ENCODE data around the gene VPS18. TPM values are rescaled to one million over a fixed set of nuclear protein-coding genes. Genes with fewer than 3 reads are reported as not detected.

VPS18 gene
- polyA plus RNA-seq, 1 donor from 2014 or later, result 13.8 TPM

GRCh38 chr15:40911141-40911540 is 16.9 kb downstream of the VPS18 start:
- Histone ChIP-seq H4K20me1 (ENCODE audit: insufficient read depth) (no peaks in the 10 kb centered on the region), H3K36me3 (ENCODE audit: insufficient read depth, low read length) (no peaks in the 10 kb centered on the region), H3F3A (ENCODE audit: insufficient read depth, low read length, poor library complexity, severe bottlenecking) (no peaks in the 10 kb centered on the region), H2AFZ (ENCODE audit: low read depth, low read length) (no peak overlapping the region), H3K9ac (ENCODE audit: low read length) (no peak overlapping the region), H3K27ac (ENCODE audit: low read length) (no peak overlapping the region), H3K4me3 (ENCODE audit: low read length) (no peak overlapping the region), H3K79me2 (replicated peaks; ENCODE audit: insufficient read depth, low read length) (no peaks in the 10 kb centered on the region), H3K9me2 (ENCODE audit: insufficient read depth, low read length) (no peaks in the 10 kb centered on the region), H3K4me2 (ENCODE audit: low read length) (no peak overlapping the region), H3K27me3 (ENCODE audit: insufficient read depth, low read depth, low read length) (no peaks in the 10 kb centered on the region), H3K9me3 (ENCODE audit: low read length) (no peaks in the 10 kb centered on the region)
- TF ChIP-seq RAD21 (conservative IDR thresholded peaks at IDR 0.05) (no peak), POLR2AphosphoS5 (IDR thresholded peaks at IDR 0.05) (no peak), EZH2 (IDR thresholded peaks at IDR 0.05; ENCODE audit: borderline replicate concordance, insufficient read depth, low read length, poor library complexity, severe bottlenecking) (no peak), EP300 (conservative IDR thresholded peaks at IDR 0.05; ENCODE audit: poor library complexity, severe bottlenecking) (no peak), REST (IDR thresholded peaks at IDR 0.05; ENCODE audit: borderline replicate concordance) (no peak), TAF1 (IDR thresholded peaks at IDR 0.05; ENCODE audit: low read depth) (no peak), MXI1 (conservative IDR thresholded peaks at IDR 0.05; ENCODE audit: poor library complexity, severe bottlenecking) (no peak), SMC3 (conservative IDR thresholded peaks at IDR 0.05; ENCODE audit: poor library complexity) (no peak), CTCF (IDR thresholded peaks at IDR 0.05; ENCODE audit: poor library complexity, severe bottlenecking) (no peak)

GRCh38 chr15:40911693-40912092 is 17.4 kb downstream of the VPS18 start:
- TF ChIP-seq TAF1 (IDR thresholded peaks at IDR 0.05; ENCODE audit: low read depth), result no peak
- no peak for TF ChIP-seq POLR2AphosphoS5 (IDR thresholded peaks at IDR 0.05)
- no peak for TF ChIP-seq MXI1 (conservative IDR thresholded peaks at IDR 0.05; ENCODE audit: poor library complexity, severe bottlenecking)
- TF ChIP-seq RAD21 (conservative IDR thresholded peaks at IDR 0.05), result no peak
- TF ChIP-seq EZH2 (IDR thresholded peaks at IDR 0.05; ENCODE audit: borderline replicate concordance, insufficient read depth, low read length, poor library complexity, severe bottlenecking), result no peak
- TF ChIP-seq EP300 (conservative IDR thresholded peaks at IDR 0.05; ENCODE audit: poor library complexity, severe bottlenecking), result no peak
- no peak for TF ChIP-seq CTCF (IDR thresholded peaks at IDR 0.05; ENCODE audit: poor library complexity, severe bottlenecking)
- TF ChIP-seq SMC3 (conservative IDR thresholded peaks at IDR 0.05; ENCODE audit: poor library complexity), result no peak
- no peak for TF ChIP-seq REST (IDR thresholded peaks at IDR 0.05; ENCODE audit: borderline replicate concordance)
- Histone ChIP-seq H3K4me2 (ENCODE audit: low read length) (no peak overlapping the region), H3K4me3 (ENCODE audit: low read length) (no peak overlapping the region), H3K79me2 (replicated peaks; ENCODE audit: insufficient read depth, low read length) (no peaks in the 10 kb centered on the region), H3K27ac (ENCODE audit: low read length) (no peak overlapping the region), H3F3A (ENCODE audit: insufficient read depth, low read length, poor library complexity, severe bottlenecking) (no peaks in the 10 kb centered on the region), H2AFZ (ENCODE audit: low read depth, low read length) (no peak overlapping the region), H4K20me1 (ENCODE audit: insufficient read depth) (no peaks in the 10 kb centered on the region), H3K27me3 (ENCODE audit: insufficient read depth, low read depth, low read length) (no peaks in the 10 kb centered on the region), H3K36me3 (ENCODE audit: insufficient read depth, low read length) (no peaks in the 10 kb centered on the region), H3K9me2 (ENCODE audit: insufficient read depth, low read length) (no peaks in the 10 kb centered on the region), H3K9ac (ENCODE audit: low read length) (no peak overlapping the region), H3K9me3 (ENCODE audit: low read length) (no peaks in the 10 kb centered on the region)

All from neural cell (in vitro differentiated cells).